ENCODE measurements around the gene PTPRM. TPM values are rescaled to one million over a fixed set of nuclear protein-coding genes. Genes with fewer than 3 reads are reported as not detected.

Gene PTPRM
- total and polyA plus RNA-seq, 9 donors, result 45.6 to 82.0 (median 56.9) TPM

DNA sequence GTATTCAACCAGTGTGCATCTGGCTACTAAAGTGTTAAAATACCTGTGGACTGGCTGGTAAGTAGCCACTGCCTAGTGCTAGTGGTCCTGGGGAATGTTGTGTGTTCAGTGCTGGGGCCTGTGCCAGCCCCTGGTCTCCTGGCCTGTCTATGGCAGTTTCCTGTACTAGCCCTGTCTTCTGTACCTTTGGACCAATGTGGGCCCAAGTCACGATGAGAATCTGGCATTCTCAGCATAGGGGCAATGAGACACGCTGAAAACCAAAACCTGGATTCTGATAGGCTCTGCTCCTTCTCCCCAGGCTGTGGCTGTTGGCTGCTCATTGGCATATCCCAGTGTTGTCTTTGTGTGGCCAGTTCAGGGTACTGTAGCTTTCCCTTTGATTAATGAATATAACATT is 170.4 kb downstream of the PTPRM start:
- Histone ChIP-seq H3K4me1 (ENCODE audit: insufficient read depth) (no peaks in the 10 kb centered on the region), H3K36me3 (no peaks in the 10 kb centered on the region), H3K27me3 (no peaks in the 10 kb centered on the region), H3K4me3 (no peak overlapping the region), H3K9me3 (no peaks in the 10 kb centered on the region), H3K27ac (no peak overlapping the region)
- intact Hi-C loops (cut with DNase I), result no loop called here
- DNase-seq, result no peak
- TF ChIP-seq POLR2A (IDR thresholded peaks at IDR 0.05), result no peak
- 90 to 94% (median 91%) methylated on average over 2 of the region's 2 CpGs for WGBS, 3 donors

DNA sequence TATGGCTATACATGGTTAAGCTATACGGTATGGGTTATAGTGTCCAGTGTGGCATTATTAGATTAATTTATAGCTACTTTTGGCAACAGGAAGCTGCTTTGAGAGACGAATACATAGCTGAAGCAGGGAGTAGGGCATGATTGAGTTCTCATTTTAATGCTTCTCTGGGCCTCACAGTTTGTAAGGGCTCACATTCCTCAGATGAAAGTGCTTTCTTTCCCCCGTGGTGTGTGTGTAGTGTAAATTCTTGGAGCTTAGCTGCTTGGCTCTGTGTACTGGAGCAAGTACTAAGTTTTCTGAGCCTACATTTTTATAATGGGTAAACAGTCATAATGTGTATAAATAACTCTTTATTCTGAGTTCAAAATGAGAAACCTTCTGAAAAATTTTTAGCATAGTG is 173.7 kb downstream of the PTPRM start:
- no peak for TF ChIP-seq POLR2A (IDR thresholded peaks at IDR 0.05)
- TF ChIP-seq, protein P1, sequence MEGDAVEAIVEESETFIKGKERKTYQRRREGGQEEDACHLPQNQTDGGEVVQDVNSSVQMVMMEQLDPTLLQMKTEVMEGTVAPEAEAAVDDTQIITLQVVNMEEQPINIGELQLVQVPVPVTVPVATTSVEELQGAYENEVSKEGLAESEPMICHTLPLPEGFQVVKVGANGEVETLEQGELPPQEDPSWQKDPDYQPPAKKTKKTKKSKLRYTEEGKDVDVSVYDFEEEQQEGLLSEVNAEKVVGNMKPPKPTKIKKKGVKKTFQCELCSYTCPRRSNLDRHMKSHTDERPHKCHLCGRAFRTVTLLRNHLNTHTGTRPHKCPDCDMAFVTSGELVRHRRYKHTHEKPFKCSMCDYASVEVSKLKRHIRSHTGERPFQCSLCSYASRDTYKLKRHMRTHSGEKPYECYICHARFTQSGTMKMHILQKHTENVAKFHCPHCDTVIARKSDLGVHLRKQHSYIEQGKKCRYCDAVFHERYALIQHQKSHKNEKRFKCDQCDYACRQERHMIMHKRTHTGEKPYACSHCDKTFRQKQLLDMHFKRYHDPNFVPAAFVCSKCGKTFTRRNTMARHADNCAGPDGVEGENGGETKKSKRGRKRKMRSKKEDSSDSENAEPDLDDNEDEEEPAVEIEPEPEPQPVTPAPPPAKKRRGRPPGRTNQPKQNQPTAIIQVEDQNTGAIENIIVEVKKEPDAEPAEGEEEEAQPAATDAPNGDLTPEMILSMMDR (IDR thresholded peaks at IDR 0.05), result no peak
- TF ChIP-seq EP300 (IDR thresholded peaks at IDR 0.05), result no peak
- WGBS, 3 donors, result 37 to 39% (median 39%) methylated on average over 3 of the region's 3 CpGs
- Histone ChIP-seq H3K9me3 (no peaks in the 10 kb centered on the region), H3K4me3 (no peak overlapping the region), H3K4me1 (ENCODE audit: insufficient read depth) (no peaks in the 10 kb centered on the region), H3K27me3 (no peaks in the 10 kb centered on the region), H3K36me3 (no peaks in the 10 kb centered on the region), H3K27ac (no peak overlapping the region)
- DNase-seq, result no peak
- intact Hi-C loops (cut with DNase I), result no loop called here

- Histone ChIP-seq H3K27ac (no peak overlapping the region), H3K4me3 (no peak overlapping the region), H3K4me1 (ENCODE audit: insufficient read depth) (no peaks in the 10 kb centered on the region), H3K27me3 (no peaks in the 10 kb centered on the region), H3K9me3 (no peaks in the 10 kb centered on the region), H3K36me3 (no peaks in the 10 kb centered on the region)
- TF ChIP-seq, protein P1 (IDR thresholded peaks at IDR 0.05), result no peak
- TF ChIP-seq POLR2A (IDR thresholded peaks at IDR 0.05) (no peak), EP300 (IDR thresholded peaks at IDR 0.05) (no peak)
- intact Hi-C loops (cut with DNase I), result no loop called here
- no peak for DNase-seq
These were observed 174.5 kb downstream of the PTPRM start for GRCh38 chr18:7741640-7742039.

DNA sequence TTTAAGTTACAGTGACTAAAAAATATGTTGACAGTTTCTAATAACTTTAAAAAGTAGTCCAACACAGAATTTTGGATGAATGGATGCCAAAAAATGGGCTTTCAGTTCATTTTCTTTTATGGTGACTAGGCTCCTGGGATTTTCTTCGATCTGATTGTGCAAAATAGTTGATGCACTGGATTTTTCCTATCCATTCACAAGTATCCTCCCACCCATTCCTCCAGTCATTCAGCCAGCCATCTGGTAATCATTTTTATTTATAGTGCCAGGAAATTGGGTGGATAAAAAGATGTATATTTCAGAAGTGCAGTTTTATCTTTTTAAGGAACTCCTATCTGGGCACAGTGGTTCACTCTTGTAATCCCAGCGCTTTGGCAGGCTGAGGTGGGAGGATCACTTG is 175.1 kb downstream of the PTPRM start:
- no peak overlapping the region for H3K4me3 ChIP-seq
- WGBS, 3 donors, result 80 to 88% (median 88%) methylated on average over 2 of the region's 2 CpGs
- H3K27ac ChIP-seq, result no peak overlapping the region
- H3K36me3 ChIP-seq, result no peaks in the 10 kb centered on the region
- H3K27me3 ChIP-seq, result no peaks in the 10 kb centered on the region
- H3K4me1 ChIP-seq (ENCODE audit: insufficient read depth), result no peaks in the 10 kb centered on the region
- DNase-seq, result no peak
- intact Hi-C loops (cut with DNase I), result no loop called here
- TF ChIP-seq EP300 (IDR thresholded peaks at IDR 0.05) (no peak), POLR2A (IDR thresholded peaks at IDR 0.05) (no peak)
- TF ChIP-seq, protein P1 (IDR thresholded peaks at IDR 0.05), result no peak
- H3K9me3 ChIP-seq, result no peaks in the 10 kb centered on the region

- Histone ChIP-seq H3K4me3 (no peak overlapping the region), H3K9me3 (no peaks in the 10 kb centered on the region), H3K4me1 (ENCODE audit: insufficient read depth) (peaks cover 2% of the 10 kb centered on the region), H3K36me3 (no peaks in the 10 kb centered on the region), H3K27me3 (no peaks in the 10 kb centered on the region), H3K27ac (no peak overlapping the region)
- 86 to 95% (median 88%) methylated on average over 1 of the region's 1 CpG for WGBS, 3 donors
- TF ChIP-seq POLR2A (IDR thresholded peaks at IDR 0.05) (no peak), EP300 (IDR thresholded peaks at IDR 0.05) (no peak)
- TF ChIP-seq, protein P1 (IDR thresholded peaks at IDR 0.05), result no peak
- DNase-seq, result no peak
- intact Hi-C loops (cut with DNase I), result no loop called here
These were observed 176.1 kb downstream of the PTPRM start for GRCh38 chr18:7743256-7743655.

Data from ovary (tissue), 9 donors.